Hepatocyte (in vitro differentiated cells): ENCODE results near the gene TTYH2. TPM values are rescaled to one million over a fixed set of nuclear protein-coding genes. Genes with fewer than 3 reads are reported as not detected.

ENCODE experiments used
- DNase-seq: peaks from one replicate; pipeline ENCODE4 v3.0.0-alpha.2; 2016; ENCODE audit warnings: low spot score
- H2AFZ ChIP-seq: fragments of 200-600 bp; sonication (generic); 2 replicates; pipeline ENCODE4 v1.6.0; 2016; ENCODE audit warnings: antibody characterized with exemption, mild to moderate bottlenecking
- H3K27ac ChIP-seq: fragments of 200-600 bp; sonication (generic); 2 replicates; pipeline ENCODE4 v1.5.1; 2016; ENCODE audit warnings: mild to moderate bottlenecking
- H3K27me3 ChIP-seq: fragments of 200-600 bp; sonication (generic); 2 replicates; pipeline ENCODE4 v1.6.1; 2016
- H3K36me3 ChIP-seq: fragments of 200-600 bp; sonication (generic); replicated peaks from 2 replicates; pipeline ENCODE4 v1.5.1; 2016; ENCODE audit warnings: low read depth; ENCODE audit not compliant: insufficient read depth
- H3K4me1 ChIP-seq: fragments of 200-600 bp; sonication (generic); 2 replicates; pipeline ENCODE4 v1.5.1; 2016; ENCODE audit warnings: mild to moderate bottlenecking, moderate library complexity; ENCODE audit not compliant: insufficient read depth
- H3K4me2 ChIP-seq: fragments of 200-600 bp; sonication (generic); 2 replicates; pipeline ENCODE4 v1.6.0; 2016
- H3K4me3 ChIP-seq: fragments of 200-600 bp; sonication (generic); 2 replicates; pipeline ENCODE4 v1.5.1; 2016; ENCODE audit warnings: mild to moderate bottlenecking
- H3K79me2 ChIP-seq: fragments of 200-600 bp; sonication (generic); 2 replicates; pipeline ENCODE4 v1.6.0; 2017; ENCODE audit warnings: mild to moderate bottlenecking
- H3K9me2 ChIP-seq: fragments of 200-600 bp; sonication (generic); replicated peaks from 2 replicates; pipeline ENCODE4 v1.6.0; 2017; ENCODE audit warnings: mild to moderate bottlenecking; ENCODE audit not compliant: insufficient read depth
- H3K9me3 ChIP-seq: fragments of 200-600 bp; sonication (generic); 2 replicates; pipeline ENCODE4 v1.5.1; 2016; ENCODE audit warnings: low read depth, mild to moderate bottlenecking
- H4K20me1 ChIP-seq: fragments of 200-600 bp; sonication (generic); 2 replicates; pipeline ENCODE4 v1.6.0; 2016; ENCODE audit warnings: mild to moderate bottlenecking; ENCODE audit not compliant: insufficient read depth, poor library complexity, severe bottlenecking
- CTCF ChIP-seq: fragments of 200-600 bp; sonication (generic); IDR thresholded peaks from 2 replicates; pipeline ENCODE4 v1.5.1; 2016; ENCODE audit warnings: antibody characterized with exemption, mild to moderate bottlenecking; ENCODE audit not compliant: poor library complexity
- EZH2 ChIP-seq: fragments of 200-600 bp; sonication (generic); IDR thresholded peaks from 2 replicates; pipeline ENCODE4 v1.6.1; 2016; ENCODE audit warnings: antibody characterized with exemption, mild to moderate bottlenecking, borderline replicate concordance
- EZH2phosphoT487 ChIP-seq: fragments of 200-600 bp; sonication (generic); IDR thresholded peaks from one replicate; pipeline ENCODE4 v1.6.1; 2018; ENCODE audit warnings: antibody characterized with exemption, mild to moderate bottlenecking, low read depth, moderate library complexity; ENCODE audit not compliant: unreplicated experiment, severe bottlenecking
- WGBS: methylation state at CpG from one replicate; pipeline ENCODE4 v1.1.6; 2016; ENCODE audit warnings: low lambda C conversion rate; ENCODE audit errors: missing lambda C conversion rate; 5-methylcytosine and 5-hydroxymethylcytosine counted together
- polyA plus RNA-seq: library from polyadenylated mRNA; unstranded; fragments of >200 nt; fragmentation: Nextera tagmentation; extraction: Ambion mirVana; gene quantifications from 2 replicates; pipeline ENCODE4 v1.2.1, GENCODE V29; 2016
- total RNA-seq: library from RNA; depleted of rRNA; stranded (reverse); fragments of >200 nt; gene quantifications from 2 replicates; pipeline ENCODE4 v1.2.3, GENCODE V29; 2014

Gene TTYH2
- total and polyA plus RNA-seq, 2 experiments from 2014 or later = 7.4 to 7.8 TPM

GRCh38 chr17:74296548-74296936, 83.2 kb downstream of the TTYH2 start:
- Histone ChIP-seq H4K20me1 (no peaks in the 10 kb centered on the region), H3K4me2 (peak overlapping the region; percentile 48), H3K4me3 (no peak overlapping the region), H3K4me1 (no peaks in the 10 kb centered on the region), H3K27me3 (no peaks in the 10 kb centered on the region), H3K9me2 (no peaks in the 10 kb centered on the region), H3K27ac (peak overlapping the region; percentile 78), H3K9me3 (no peaks in the 10 kb centered on the region), H2AFZ (no peak overlapping the region), H3K36me3 (no peaks in the 10 kb centered on the region), H3K79me2 (no peaks in the 10 kb centered on the region)
- 1% methylated on average over 5 of the region's 5 CpGs for WGBS
- DNase-seq = peak; percentile 88
- TF ChIP-seq CTCF (peak; percentile 67), EZH2phosphoT487 (no peak), EZH2 (no peak)

GRCh38 chr17:74297941-74298340, 84.6 kb downstream of the TTYH2 start:
- 84% methylated on average over 4 of the region's 4 CpGs for WGBS
- no peaks in the 10 kb centered on the region for H3K36me3 ChIP-seq

GRCh38 chr17:74298778-74299177, 85.4 kb downstream of the TTYH2 start:
- no peak for DNase-seq
- Histone ChIP-seq H3K79me2 (no peaks in the 10 kb centered on the region), H4K20me1 (no peaks in the 10 kb centered on the region), H3K4me3 (no peak overlapping the region), H3K27ac (no peak overlapping the region), H3K9me2 (no peaks in the 10 kb centered on the region), H3K4me2 (no peak overlapping the region), H3K4me1 (no peaks in the 10 kb centered on the region), H3K9me3 (no peaks in the 10 kb centered on the region), H3K36me3 (no peaks in the 10 kb centered on the region), H3K27me3 (no peaks in the 10 kb centered on the region), H2AFZ (no peak overlapping the region)
- no peak for TF ChIP-seq EZH2phosphoT487
- TF ChIP-seq CTCF = no peak
- no peak for TF ChIP-seq EZH2
- 71% methylated on average over 7 of the region's 7 CpGs for WGBS

More at GRCh38 chr17:74297941-74298340, 84.6 kb downstream of the TTYH2 start:
- Histone ChIP-seq H4K20me1 (no peaks in the 10 kb centered on the region), H3K9me3 (no peaks in the 10 kb centered on the region), H3K27ac (no peak overlapping the region), H3K9me2 (no peaks in the 10 kb centered on the region), H3K79me2 (no peaks in the 10 kb centered on the region), H3K27me3 (no peaks in the 10 kb centered on the region), H3K4me3 (no peak overlapping the region), H3K4me1 (no peaks in the 10 kb centered on the region), H2AFZ (no peak overlapping the region), H3K4me2 (no peak overlapping the region)
- DNase-seq = no peak
- no peak for TF ChIP-seq CTCF
- TF ChIP-seq EZH2phosphoT487 = no peak
- TF ChIP-seq EZH2 = no peak
